ENCODE data around the gene CREBRF. TPM values are rescaled to one million over a fixed set of nuclear protein-coding genes. Genes with fewer than 3 reads are reported as not detected.

Gene CREBRF
- total RNA-seq, 6 experiments from 2014 or later = 6.5 to 15.7 (median 12.6) TPM

DNA sequence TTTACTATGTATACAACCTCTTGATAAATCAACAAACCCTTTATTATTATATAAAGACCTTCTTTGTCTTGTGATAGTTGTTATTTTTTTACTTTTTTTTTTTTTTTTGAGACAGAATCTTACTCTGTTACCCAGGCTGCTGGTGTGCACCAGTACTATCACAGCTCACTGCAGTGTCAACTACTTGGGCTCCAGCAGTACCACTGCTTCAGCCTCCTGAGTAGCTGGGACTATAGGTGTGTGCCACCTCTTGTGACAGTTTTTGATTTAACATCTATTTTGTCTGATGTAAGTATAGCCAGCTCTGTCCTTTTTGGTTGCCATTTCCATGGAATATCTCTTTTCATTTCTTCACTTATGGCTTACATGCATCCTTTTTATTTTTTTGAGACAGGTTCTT lies 42.6 kb downstream of the CREBRF start:
- intact Hi-C loops (cut with DNase I) = no loop called here
- Histone ChIP-seq H3K9me3 (no peaks in the 10 kb centered on the region), H3K27ac (no peak overlapping the region), H3K36me3 (no peaks in the 10 kb centered on the region), H3K27me3 (no peaks in the 10 kb centered on the region), H3K4me3 (no peak overlapping the region), H3K4me1 (peaks cover 0 to 10% (median 0%) of the 10 kb centered on the region in 4 donors)
- no peak for TF ChIP-seq POLR2A (IDR thresholded peaks at IDR 0.05)
- TF ChIP-seq CTCF (IDR thresholded peaks at IDR 0.05) = no peak
- DNase-seq (no peak), ATAC-seq (no peak)

- Histone ChIP-seq H3K36me3 (no peaks in the 10 kb centered on the region), H3K9me3 (no peaks in the 10 kb centered on the region), H3K4me1 (peaks cover 0 to 6% (median 0%) of the 10 kb centered on the region in 4 donors), H3K4me3 (no peak overlapping the region), H3K27me3 (no peaks in the 10 kb centered on the region), H3K27ac (no peak overlapping the region)
- no peak for TF ChIP-seq POLR2A (IDR thresholded peaks at IDR 0.05)
- TF ChIP-seq CTCF (IDR thresholded peaks at IDR 0.05) = no peak
- DNase-seq (no peak), ATAC-seq (no peak)
- intact Hi-C loops (cut with DNase I) = no loop called here
- 92% methylated on average over 1 of the region's 1 CpG for WGBS (ENCODE audit: insufficient coverage, low coverage, low lambda C conversion rate, missing lambda C conversion rate)
Observed at GRCh38 chr5:173099461-173099860, 43.3 kb downstream of the CREBRF start.

GRCh38 chr5:173101245-173101644 lies 45.1 kb downstream of the CREBRF start:
- DNase-seq (no peak), ATAC-seq (no peak)
- no peaks in the 10 kb centered on the region for H3K36me3 ChIP-seq
- intact Hi-C loops (cut with DNase I) = no loop called here
- no peak overlapping the region for H3K27ac ChIP-seq
- H3K27me3 ChIP-seq = no peaks in the 10 kb centered on the region
- 100% methylated on average over 2 of the region's 2 CpGs for WGBS (ENCODE audit: insufficient coverage, low coverage, low lambda C conversion rate, missing lambda C conversion rate)
- H3K4me1 ChIP-seq = peaks cover 0 to 6% (median 0%) of the 10 kb centered on the region in 4 donors
- no peak overlapping the region for H3K4me3 ChIP-seq
- H3K9me3 ChIP-seq = no peaks in the 10 kb centered on the region
- TF ChIP-seq POLR2A (IDR thresholded peaks at IDR 0.05) (no peak), CTCF (IDR thresholded peaks at IDR 0.05) (no peak)

GRCh38 chr5:173103411-173103810 lies 47.3 kb downstream of the CREBRF start:
- Histone ChIP-seq H3K9me3 (no peaks in the 10 kb centered on the region), H3K27me3 (no peaks in the 10 kb centered on the region), H3K36me3 (peaks cover 0 to 1% (median 0%) of the 10 kb centered on the region in 4 donors), H3K27ac (no peak overlapping the region), H3K4me1 (no peaks in the 10 kb centered on the region), H3K4me3 (no peak overlapping the region)
- 78% methylated on average over 1 of the region's 1 CpG for WGBS (ENCODE audit: insufficient coverage, low coverage, low lambda C conversion rate, missing lambda C conversion rate)
- ATAC-seq (no peak), DNase-seq (no peak)
- intact Hi-C loops (cut with DNase I) = no loop called here
- no peak for TF ChIP-seq POLR2A (IDR thresholded peaks at IDR 0.05)
- no peak for TF ChIP-seq CTCF (IDR thresholded peaks at IDR 0.05)

DNA sequence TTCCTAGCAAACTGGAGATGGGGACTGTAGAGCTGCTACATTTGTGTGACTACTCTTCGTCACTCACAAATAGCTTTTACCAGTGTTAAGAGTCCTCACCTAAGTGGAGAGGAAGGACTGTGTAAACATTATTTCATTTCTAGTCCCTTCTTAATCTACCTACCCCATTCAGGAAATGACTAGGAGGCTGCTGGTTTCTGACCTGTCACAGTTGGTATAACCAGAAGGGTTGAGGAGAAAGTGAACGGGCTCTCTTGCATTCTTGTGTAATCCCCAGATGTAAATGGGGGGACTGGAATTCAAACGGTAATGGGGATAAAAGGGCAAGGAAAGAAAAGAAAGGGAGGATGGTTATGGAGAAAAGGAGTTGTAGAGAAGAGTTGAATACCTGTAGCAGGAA lies 52.8 kb downstream of the CREBRF start:
- no peaks in the 10 kb centered on the region for H3K9me3 ChIP-seq
- ATAC-seq = no peak
- WGBS (ENCODE audit: insufficient coverage, low coverage, low lambda C conversion rate, missing lambda C conversion rate) = 56% methylated on average over 3 of the region's 3 CpGs
- DNase-seq = no peak
- no peak overlapping the region for H3K27ac ChIP-seq
- no peaks in the 10 kb centered on the region for H3K27me3 ChIP-seq
- TF ChIP-seq CTCF (IDR thresholded peaks at IDR 0.05) (no peak), POLR2A (IDR thresholded peaks at IDR 0.05) (no peak)
- no peaks in the 10 kb centered on the region for H3K4me1 ChIP-seq
- peaks cover 0 to 53% (median 13%) of the 10 kb centered on the region in 4 donors for H3K36me3 ChIP-seq
- intact Hi-C loops (cut with DNase I) = no loop called here
- no peak overlapping the region for H3K4me3 ChIP-seq

All from right lobe of liver (tissue), 6 donors.